MCF 10A (cell line): ENCODE data around the gene SMAD6. TPM values are rescaled to one million over a fixed set of nuclear protein-coding genes. Genes with fewer than 3 reads are reported as not detected.
A peak's percentile ranks its signal among the peaks of the same experiment; 100 is the strongest.

Experiments
- BruUV-seq: library from RNA; stranded (reverse); fragments of 400-500 nt; replicated peaks from 2 replicates; lab custom pipeline; 2021; lab: Mats Ljungman, UMichigan
- CTCF ChIA-PET: fragments of 300-600 bp; sonication (Branson Sonifier 250); formaldehyde crosslinking; extraction: SDS; loops from one replicate; lab custom pipeline; 2021; ENCODE audit warnings: antibody characterized with exemption, inconsistent platforms; lab: Yijun Ruan, JAX
- POLR2A ChIA-PET: fragments of 300-600, 350-650 bp; sonication (Branson Sonifier 250); formaldehyde crosslinking; extraction: SDS; loops from one replicate; lab custom pipeline; 2020; ENCODE audit warnings: antibody characterized with exemption, inconsistent platforms; lab: Yijun Ruan, JAX
- DNase-seq: peaks from one replicate; pipeline ENCODE4 v3.0.0-alpha.2; 2018; ENCODE audit not compliant: unreplicated experiment
- H3K27ac Mint-ChIP-seq: one replicate; pipeline ENCODE4 v1.8.0; 2022; ENCODE audit warnings: mild to moderate bottlenecking, low read depth, mixed read lengths; ENCODE audit not compliant: unreplicated experiment
- H3K27me3 Mint-ChIP-seq: one replicate; pipeline ENCODE4 v1.8.0; 2022; ENCODE audit warnings: mixed read lengths; ENCODE audit not compliant: insufficient read depth, unreplicated experiment
- H3K36me3 Mint-ChIP-seq: one replicate; pipeline ENCODE4 v1.8.0; 2022; ENCODE audit warnings: mild to moderate bottlenecking, moderate library complexity, mixed read lengths; ENCODE audit not compliant: insufficient read depth, unreplicated experiment
- H3K4me1 Mint-ChIP-seq: one replicate; pipeline ENCODE4 v1.8.0; 2022; ENCODE audit warnings: mixed read lengths; ENCODE audit not compliant: insufficient read depth, unreplicated experiment
- H3K4me3 Mint-ChIP-seq: one replicate; pipeline ENCODE4 v1.8.0; 2022; ENCODE audit warnings: mild to moderate bottlenecking, moderate library complexity, mixed read lengths; ENCODE audit not compliant: unreplicated experiment
- H3K9me3 Mint-ChIP-seq: one replicate; pipeline ENCODE4 v1.8.0; 2022; ENCODE audit warnings: mixed read lengths; ENCODE audit not compliant: unreplicated experiment
- intact Hi-C: fragments of 100-400 bp; cut with micrococcal nuclease; formaldehyde crosslinking; loops from 2 replicates; pipeline ENCODE4 v1.14.1; 2022
- total RNA-seq: library from RNA; stranded (reverse); gene quantifications from 2 replicates; pipeline ENCODE4 v1.2.3, GENCODE V29; 2022
- TF ChIP-seq, protein P1 (sequence below): fragments of 200-600 bp; IDR thresholded peaks from one replicate; pipeline ENCODE4 v1.8.0; 2022; ENCODE audit warnings: antibody characterized with exemption, mild to moderate bottlenecking; ENCODE audit not compliant: unreplicated experiment

Gene SMAD6
- total RNA-seq, 1 experiment from 2014 or later: not detected

- intact Hi-C loops: no loop called here
Observed at GRCh38 chr15:66719471-66719870, 17.4 kb downstream of the SMAD6 start.

GRCh38 chr15:66720206-66721010 is 18.4 kb downstream of the SMAD6 start:
- intact Hi-C loops: no loop called here
- Mint-ChIP-seq H3K9me3 (no peaks in the 10 kb centered on the region), H3K4me3 (no peak overlapping the region), H3K27me3 (no peaks in the 10 kb centered on the region), H3K36me3 (no peaks in the 10 kb centered on the region), H3K4me1 (peaks cover 14% of the 10 kb centered on the region), H3K27ac (no peak overlapping the region)
- TF ChIP-seq, protein P1, sequence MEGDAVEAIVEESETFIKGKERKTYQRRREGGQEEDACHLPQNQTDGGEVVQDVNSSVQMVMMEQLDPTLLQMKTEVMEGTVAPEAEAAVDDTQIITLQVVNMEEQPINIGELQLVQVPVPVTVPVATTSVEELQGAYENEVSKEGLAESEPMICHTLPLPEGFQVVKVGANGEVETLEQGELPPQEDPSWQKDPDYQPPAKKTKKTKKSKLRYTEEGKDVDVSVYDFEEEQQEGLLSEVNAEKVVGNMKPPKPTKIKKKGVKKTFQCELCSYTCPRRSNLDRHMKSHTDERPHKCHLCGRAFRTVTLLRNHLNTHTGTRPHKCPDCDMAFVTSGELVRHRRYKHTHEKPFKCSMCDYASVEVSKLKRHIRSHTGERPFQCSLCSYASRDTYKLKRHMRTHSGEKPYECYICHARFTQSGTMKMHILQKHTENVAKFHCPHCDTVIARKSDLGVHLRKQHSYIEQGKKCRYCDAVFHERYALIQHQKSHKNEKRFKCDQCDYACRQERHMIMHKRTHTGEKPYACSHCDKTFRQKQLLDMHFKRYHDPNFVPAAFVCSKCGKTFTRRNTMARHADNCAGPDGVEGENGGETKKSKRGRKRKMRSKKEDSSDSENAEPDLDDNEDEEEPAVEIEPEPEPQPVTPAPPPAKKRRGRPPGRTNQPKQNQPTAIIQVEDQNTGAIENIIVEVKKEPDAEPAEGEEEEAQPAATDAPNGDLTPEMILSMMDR: no peak
- ChIA-PET POLR2A (no interaction called here), CTCF (interaction anchor here (1.5 kb wide), 2 partner anchors 52 to 131 kb away, joined by 3 to 7 read pairs; no protein-coding TSS in a partner anchor)
- DNase-seq: peak; percentile 62
- no TSS peak for BruUV-seq

More at GRCh38 chr15:66719471-66719870, 17.4 kb downstream of the SMAD6 start:
- peaks cover 14% of the 10 kb centered on the region for H3K4me1 Mint-ChIP-seq
- no TSS peak for BruUV-seq
- no peak overlapping the region for H3K4me3 Mint-ChIP-seq
- TF ChIP-seq, protein P1: no peak
- no peaks in the 10 kb centered on the region for H3K27me3 Mint-ChIP-seq
- H3K9me3 Mint-ChIP-seq: no peaks in the 10 kb centered on the region
- H3K36me3 Mint-ChIP-seq: no peaks in the 10 kb centered on the region
- ChIA-PET CTCF (interaction anchor here (0.6 to 1.5 kb wide), 3 partner anchors 29 to 175 kb away, joined by 3 to 6 read pairs (median 4); no protein-coding TSS in a partner anchor), POLR2A (no interaction called here)
- no peak overlapping the region for H3K27ac Mint-ChIP-seq
- no peak for DNase-seq

- ChIA-PET POLR2A (interaction anchor here (0.6 kb wide), 1 partner anchor 94 kb away, joined by 3 read pairs; no protein-coding TSS in a partner anchor), CTCF (interaction anchor here (0.7 to 1.5 kb wide), 3 partner anchors 52 to 130 kb away, joined by 3 to 7 read pairs (median 4); no protein-coding TSS in a partner anchor)
- no peak for DNase-seq
- Mint-ChIP-seq H3K4me3 (no peak overlapping the region), H3K27me3 (no peaks in the 10 kb centered on the region), H3K4me1 (peaks cover 14% of the 10 kb centered on the region), H3K36me3 (no peaks in the 10 kb centered on the region), H3K9me3 (no peaks in the 10 kb centered on the region), H3K27ac (no peak overlapping the region)
- BruUV-seq: no TSS peak
- intact Hi-C loops: no loop called here
- TF ChIP-seq, protein P1: no peak
Observed at GRCh38 chr15:66721020-66721419, 19.0 kb downstream of the SMAD6 start.

DNA sequence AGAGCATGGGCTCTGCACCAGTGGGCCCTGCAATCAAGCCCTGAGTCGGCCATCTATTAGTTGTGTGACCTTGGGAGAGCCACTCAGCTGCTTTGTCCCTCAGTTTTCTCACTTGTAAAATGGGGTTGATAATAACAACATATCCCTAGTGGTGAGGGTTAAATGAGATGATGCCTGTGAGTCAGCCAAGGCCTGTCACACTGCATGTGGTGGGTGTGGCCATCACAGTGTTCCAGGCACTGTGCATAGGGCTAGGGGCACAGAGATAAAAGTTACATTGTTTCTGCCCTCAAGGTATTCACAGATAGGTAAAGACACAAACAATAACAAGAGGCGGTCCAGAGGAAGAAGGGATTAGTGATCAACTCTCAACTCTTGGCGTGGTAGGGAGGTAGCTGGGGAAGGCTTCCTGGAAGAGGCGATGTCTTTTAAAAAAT is 19.5 kb downstream of the SMAD6 start:
- peak; percentile 30 for DNase-seq
- H3K4me1 Mint-ChIP-seq: peaks cover 14% of the 10 kb centered on the region
- intact Hi-C loops: no loop called here
- no TSS peak for BruUV-seq
- H3K27ac Mint-ChIP-seq: no peak overlapping the region
- ChIA-PET CTCF (interaction anchor here (0.6 to 1.5 kb wide), 4 partner anchors 25 to 348 kb away, joined by 3 to 7 read pairs (median 4); no protein-coding TSS in a partner anchor), POLR2A (interaction anchor here (0.6 kb wide), 1 partner anchor 95 kb away, joined by 3 read pairs; no protein-coding TSS in a partner anchor)
- H3K9me3 Mint-ChIP-seq: no peaks in the 10 kb centered on the region
- H3K4me3 Mint-ChIP-seq: no peak overlapping the region
- H3K27me3 Mint-ChIP-seq: no peaks in the 10 kb centered on the region
- TF ChIP-seq, protein P1: no peak
- no peaks in the 10 kb centered on the region for H3K36me3 Mint-ChIP-seq
